Activated gamma-delta T cell (primary cell): ENCODE data around the gene TXK.

ENCODE experiments used
- DNase-seq: peaks from one replicate; lab custom pipeline; 2025; lab: John Stamatoyannopoulos, UW

TXK gene

DNA sequence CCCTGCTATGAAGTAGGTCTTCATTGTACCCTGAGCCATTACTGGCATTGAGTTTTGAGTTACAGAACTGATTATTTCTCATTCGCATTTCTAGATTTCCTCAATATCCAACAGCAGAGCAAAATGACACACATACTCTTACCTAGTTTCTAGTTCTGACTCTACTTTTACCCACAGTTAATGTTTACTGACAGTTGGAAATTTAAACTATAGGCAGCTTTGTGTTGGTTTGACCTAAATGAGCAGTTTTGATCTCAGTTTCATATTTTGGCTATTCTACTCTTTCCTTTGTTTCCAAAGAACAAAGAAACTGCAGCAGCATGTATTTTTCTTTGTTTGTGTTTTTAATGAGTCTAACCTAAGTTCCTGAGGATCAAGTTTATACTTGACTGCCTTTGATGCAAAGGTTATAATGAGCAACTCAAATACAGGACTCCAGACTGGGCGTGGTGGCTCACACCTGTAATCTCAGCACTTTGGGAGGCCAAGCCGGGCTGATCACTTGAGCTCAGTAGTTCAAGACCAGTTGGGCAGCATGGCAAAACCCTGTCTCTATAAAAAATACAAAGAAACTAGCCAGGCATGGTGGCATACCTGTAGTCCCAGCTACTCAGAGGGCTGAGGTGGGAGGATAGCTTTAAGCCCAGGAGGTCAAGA, 30.4 kb downstream of the TXK start:
- DNase-seq = no peak

DNA sequence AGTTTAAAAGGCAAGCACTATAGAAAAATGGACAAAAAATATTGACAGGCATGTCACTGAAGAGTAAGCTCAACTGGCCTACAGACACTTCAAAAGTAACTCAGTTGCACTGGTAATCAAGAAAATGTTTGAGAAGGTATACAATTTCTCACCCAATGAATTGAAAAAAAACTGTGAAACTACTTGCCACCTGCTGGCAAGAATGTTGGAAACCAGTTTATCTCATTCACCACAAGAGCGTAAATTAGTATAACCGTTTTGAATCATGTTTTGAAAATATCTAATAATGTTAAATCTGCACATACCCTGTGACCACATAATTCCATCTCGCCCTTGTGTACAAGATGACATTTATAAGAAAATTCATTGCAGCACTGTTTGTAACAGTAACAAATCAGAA, 31.7 kb downstream of the TXK start:
- no peak for DNase-seq

DNA sequence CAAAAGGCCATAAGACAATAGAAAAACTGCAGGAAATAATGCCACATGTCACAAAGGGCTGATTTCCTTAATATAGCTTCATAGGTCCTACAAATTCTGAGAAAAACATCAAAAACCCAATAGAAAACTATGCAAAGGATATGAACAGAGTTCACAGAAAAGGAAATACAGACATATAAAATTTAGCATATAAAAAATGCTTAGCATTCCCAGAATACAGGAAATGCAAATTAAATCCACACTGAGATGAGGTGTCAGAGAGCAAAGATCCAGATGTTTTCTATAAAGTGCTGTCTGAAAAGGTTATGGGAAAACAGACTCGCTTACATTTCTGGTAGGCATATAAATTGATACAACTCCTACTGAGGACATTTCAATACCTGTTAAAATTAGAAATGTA, 33.8 kb downstream of the TXK start:
- DNase-seq = no peak

DNA sequence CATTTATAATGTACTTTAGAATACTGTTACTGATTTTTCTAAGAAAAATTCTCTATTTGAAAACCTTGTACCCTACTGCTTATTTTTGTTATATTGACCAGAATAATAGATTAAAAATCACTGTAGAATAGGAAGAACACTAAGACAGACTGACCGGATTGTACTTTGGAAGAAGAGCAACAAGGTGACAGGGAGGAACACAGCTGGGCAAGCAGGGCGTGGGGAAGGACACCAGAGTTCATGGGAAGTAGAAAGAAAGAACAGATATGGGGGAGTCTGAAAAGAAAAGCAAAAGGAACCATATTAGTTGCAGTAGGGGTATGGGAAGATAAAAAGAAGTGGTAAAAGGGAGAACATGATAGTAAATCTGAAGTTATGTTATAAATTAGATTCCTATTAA, 38.6 kb downstream of the TXK start:
- DNase-seq = no peak

DNA sequence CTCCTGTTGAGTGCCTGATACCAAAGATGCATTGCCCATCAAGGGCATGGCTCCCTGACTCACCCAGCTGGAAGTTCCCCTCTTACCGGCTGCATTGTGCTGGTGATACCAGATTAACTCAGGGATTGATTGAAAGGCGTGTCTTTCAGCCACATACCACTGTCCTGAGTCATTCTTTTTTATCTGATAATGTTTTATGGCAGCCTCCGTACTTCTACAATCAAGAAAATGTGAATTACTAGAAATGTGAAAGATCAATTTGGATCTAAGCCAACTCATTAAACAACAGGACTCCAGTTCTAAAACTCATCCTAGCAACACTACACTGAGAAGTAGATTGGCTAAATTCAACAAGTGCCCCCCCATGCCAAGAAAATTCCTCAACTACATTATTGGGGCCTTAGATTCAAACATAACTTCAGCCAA, 40.0 kb downstream of the TXK start:
- DNase-seq = no peak

DNA sequence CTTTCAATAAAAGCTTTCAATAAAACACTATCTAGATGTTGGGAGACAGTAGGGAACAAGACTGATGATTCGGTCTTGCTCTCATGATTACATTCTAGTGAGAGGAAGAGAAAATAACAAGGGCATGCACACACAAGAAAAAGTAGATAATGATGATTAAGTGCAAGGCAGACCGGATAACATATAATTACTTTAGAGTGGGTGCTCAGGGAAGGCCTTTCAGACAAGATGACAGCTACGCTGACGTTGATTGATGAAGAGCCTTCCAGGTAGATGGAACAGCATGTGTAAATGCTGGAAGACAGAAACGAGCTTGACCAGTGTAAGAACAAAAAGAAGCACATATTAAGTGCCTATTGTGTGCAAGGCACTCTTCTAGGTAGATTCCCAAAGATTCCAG, 43.4 kb downstream of the TXK start:
- DNase-seq = no peak

DNA sequence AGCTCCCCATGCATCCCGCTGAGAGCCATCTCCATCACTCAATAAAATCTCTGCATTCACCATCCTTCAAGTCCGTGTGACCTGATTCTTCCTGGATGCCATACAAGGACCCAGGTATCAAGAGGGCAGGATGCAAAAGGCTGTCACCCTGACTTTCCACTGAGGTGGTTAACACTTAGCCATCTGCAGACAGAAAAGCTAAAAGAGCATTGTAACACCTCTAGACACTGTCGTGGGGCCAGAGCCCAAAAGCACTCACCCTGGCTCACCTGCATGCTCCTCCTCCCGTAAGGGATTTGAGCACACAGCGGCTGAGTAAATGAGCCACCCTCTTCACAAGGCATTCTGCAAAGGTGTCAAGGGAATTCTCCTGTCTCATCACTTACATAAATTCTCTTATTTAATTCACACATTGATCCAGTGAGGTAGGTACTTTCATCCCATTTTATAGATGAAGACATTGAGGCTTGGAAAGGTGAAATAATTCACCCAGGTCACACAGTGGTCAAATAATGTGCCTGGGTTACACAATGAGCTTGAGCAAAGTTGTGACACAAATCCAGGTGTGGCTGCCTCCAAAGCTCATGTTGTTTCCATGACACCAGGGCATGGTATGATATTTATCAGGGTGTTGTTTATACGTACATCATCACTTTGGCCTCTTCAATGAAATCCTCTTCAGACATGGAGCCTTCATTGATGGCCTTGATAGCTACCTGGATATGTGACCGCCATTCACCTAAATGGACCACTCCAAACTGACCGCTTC, 48.0 kb downstream of the TXK start:
- no peak for DNase-seq

DNA sequence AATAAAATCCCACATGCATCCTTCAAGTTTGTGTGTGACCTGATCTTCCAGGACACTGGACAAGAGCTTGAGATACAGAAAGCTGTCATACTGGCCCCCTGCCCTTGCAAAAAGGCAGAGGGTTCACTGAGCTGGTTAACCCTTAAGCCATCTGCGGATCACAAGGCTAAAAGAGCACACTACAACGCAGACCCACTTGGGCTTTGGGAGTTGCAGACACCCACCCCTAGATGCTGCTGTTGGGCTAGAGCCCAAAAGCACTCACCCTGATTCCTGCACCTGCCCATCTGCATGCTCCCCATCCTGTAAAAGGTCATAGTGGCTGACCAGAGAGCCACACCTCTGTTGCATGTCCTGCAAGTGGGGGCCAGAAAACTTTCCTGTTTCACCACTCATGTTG, 51.1 kb downstream of the TXK start:
- no peak for DNase-seq

DNA sequence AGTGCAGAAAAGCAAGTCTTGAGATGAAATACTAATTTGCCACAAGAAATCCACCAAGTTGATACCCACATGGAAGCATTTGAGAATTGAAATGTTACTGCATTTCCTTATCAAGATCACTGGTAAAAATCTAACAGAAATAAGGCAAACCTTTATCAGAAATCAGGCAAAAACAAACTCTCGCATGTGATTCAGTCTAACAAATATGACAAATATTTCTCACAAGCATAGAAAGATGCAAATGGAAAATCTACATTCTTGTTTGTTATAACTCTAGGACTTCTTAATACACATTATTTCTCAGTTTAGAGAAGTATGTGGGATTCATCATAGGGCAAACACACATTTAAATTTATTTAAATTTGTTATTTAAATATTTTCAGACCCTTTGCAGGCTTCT, 52.9 kb downstream of the TXK start:
- DNase-seq = no peak

DNA sequence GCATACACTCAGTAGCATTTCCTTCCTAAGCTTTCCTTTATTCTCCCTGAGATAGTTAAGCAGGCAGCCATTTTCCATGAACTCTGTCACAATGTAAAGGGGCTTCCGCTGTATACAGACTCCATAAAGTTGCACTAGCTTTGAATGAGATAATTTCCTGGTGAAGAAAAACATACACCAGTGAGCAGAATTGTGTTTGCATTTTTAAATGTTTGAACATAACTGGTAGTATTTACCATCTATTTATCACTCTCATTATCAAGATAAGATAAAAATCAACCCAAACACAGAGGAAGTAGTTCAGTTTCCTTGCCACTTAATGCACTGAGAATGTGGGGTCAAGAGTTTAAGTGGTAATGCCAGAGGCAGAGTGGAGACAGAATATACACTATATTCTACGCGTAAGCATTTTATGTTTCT, 54.1 kb downstream of the TXK start:
- no peak for DNase-seq

DNA sequence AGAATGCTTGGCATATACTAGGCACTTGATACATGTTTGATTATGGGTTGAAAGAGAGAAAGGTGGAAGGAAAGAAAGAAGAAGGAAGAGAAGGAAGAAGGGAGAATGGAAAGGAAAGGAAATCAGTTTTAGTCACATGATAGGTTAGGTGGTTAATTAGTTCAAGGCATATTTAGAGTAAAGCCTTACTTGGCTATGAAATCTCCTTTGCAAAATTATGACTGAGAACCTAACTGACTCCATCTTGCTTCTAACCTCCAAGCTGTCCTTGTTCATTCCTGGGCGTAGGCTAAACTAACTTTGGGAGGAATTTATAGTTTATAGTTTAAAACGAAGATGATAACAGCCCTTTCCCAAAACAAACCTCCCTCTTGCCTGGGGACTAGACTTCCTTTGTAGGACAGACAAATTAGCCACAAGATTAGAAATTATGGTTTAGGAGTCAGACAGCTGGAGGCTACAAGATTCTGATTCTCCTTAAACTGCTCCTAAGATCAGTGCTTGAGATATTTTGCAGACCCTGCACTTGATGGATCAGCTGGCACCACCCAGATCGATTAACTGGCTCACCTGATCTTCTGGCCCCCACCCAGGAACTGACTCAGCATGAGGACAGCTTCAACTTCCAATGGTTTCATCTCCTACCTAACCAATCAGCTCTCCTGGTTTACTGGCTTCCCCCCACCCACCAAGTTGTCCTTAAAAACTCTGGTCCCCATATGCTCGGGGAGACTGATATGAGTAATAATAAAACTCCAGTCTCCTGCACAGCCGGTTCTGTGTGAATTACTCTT, 55.0 kb downstream of the TXK start:
- DNase-seq = no peak

DNA sequence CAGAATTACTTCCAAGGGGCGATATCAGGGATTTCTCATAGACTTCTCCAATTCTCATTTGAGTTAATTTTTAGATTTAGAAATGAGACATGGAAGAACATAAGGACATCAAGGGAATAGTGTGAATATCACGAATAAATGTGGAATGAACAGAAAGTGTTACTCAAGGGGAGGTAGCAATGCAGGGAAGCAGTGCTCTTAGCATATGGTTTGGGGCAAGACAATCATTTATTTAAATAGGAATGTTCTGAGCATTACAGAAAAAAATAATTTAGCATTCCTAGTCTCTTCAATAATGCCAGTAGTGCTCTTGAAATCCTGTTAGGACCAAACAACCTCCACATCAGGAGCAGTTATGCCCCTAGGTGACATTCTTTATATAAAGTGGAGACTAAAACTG, 55.6 kb downstream of the TXK start:
- DNase-seq = no peak

DNA sequence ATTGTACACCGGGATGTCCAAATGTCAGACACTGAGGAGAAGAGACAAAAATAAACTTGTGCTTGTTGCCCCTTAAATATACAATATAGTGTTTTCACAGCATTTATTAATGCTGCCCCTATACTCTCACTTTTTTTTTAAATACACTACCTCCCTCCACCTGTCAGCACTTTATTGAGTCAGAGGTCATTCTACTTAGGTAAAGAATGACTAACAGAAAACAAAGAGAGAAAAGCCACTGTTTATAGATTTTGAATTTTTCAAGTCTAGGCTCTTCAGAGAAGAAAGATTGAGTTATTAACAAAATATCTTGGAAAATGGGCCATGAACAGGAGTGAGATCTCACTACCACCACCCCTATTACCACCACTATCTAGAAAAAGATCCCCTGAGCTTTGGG, 59.4 kb downstream of the TXK start:
- no peak for DNase-seq

DNA sequence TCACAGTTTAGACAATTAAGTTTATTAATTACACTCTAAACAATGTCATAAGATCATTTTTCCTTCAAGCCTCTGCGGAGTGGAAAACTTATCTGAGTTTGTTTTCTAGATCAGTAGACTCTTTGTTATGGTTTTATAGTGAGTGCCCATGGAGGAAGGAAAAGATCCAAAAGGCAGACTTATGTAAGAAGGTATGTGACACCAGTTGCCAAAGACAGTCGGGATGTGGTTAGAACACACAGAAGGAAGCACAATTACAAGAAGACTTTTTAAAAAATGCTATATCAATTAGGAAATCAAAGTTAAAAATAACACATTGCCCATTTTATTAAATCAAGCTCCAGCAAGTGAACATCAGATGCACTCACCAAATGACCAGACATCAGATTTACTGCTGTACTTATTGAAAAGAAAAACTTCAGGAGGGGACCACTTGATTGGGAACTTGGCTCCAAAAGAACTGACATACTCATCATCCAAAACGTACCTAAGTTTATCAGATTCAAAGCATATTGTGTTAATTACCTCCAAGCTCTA, 60.4 kb downstream of the TXK start:
- DNase-seq = no peak

DNA sequence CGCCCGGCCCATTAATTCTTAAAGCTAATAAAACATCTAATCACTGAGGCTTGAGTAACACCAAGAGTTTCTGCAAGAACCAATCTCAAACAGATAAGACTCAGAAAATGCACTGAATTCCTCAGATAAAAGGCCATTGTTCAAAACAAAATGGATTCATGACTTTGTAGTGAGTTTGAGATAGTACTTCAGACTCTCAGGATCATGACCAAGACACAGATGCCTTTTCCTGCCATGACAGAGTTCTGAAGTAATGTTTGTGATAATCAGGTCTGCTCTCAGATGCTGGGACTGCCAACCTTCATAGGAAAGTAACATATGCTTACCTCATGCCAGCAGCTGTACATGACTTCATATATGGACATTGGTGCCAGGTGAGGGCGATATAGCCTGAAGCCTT, 62.9 kb downstream of the TXK start:
- DNase-seq = no peak

DNA sequence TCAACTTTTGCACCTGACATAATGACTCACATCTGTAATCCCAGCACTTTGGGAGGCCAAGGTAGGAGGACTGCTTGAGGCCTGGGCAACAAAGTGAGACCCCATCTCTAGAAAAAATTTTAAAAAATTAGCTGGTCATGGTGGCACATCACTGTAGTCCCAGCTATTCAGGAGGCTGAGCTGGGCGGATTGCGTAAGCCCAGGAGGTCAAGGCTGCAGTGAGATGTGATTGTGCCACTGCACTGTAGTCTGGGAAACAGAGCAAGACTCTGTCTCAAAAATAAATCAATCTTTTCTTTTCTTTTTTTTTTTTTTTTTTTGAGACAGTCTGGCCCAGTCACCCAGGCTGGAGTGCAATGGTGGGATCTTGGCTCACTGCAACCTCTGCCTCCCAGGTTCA, 65.0 kb downstream of the TXK start:
- DNase-seq = no peak

DNA sequence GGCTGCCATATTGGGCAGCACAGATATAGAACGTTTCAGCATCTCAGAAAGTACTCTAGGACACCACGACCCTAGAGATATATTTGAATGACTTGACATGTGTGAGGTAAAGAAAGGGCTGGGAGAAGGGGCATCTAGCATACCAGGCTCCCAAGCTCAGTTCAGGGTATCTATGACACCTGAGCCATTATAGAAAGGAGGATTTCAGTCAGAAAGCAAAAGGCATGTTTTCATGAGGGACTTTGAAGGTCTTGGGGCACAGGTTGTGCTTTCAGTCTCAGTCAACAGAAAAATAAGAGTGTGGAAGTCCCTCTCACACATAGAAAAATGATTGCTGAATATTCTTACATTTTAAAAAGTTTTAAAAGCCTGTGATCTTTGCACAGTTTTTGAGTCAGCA, 65.9 kb downstream of the TXK start:
- no peak for DNase-seq

DNA sequence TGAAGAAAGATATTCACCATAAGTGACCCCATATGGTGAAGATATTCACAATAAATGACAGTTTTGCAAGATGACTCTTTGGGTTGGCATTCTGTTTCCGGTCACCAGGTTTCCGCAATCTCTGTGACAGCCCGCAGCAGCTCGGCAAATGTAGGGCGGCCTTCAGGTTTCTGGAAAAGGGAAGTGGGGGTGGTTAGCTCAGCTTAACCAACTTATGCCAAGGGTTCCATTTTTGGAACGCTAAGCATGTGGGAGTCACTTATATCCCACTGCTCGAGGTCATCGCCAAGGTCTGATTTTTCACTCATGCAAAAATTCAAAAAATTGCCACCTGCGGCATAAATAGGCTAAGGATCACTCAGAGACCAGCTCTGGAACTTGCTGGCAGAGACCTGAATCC, 66.5 kb downstream of the TXK start:
- no peak for DNase-seq

DNA sequence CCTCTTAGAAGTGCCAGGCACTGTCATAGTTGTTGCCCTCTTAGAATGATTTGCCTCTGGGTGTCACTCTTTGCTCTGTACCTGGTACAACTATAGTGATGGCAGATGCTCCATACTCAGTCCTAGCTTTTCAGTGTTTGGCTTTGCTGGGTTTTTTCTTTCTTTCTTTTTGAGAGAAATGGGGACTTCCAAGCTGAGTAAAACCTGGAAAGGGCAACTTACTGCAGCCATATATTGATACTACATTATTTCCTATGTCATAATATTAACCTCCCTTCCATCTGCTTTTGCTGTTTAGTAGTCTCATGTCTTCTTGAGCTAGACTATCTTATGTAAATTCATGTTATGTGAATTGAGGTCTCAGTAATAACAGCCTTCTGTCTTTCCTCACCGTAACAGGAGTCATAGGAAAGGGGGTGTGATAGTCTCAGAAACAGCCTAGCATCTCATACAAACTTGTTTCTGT, 68.4 kb downstream of the TXK start:
- DNase-seq = no peak

DNA sequence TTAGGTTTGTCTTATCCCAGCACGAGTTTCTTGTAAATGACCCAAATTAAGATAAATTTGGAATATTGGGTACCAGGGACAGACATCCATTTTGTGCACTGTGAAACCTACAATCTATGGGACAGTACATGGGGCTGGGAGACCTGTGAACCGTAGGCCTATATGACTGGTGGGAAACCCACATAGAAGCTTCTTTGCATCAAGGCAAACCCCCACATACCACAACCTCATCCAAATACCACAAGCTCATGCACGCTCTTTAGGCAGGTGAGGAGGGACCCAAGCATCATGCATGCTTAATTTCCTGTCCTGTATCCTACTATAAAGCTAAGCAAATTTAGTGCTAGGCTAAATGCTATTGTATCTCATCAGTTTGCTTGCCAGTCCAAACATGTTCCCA, 69.7 kb downstream of the TXK start:
- no peak for DNase-seq

DNA sequence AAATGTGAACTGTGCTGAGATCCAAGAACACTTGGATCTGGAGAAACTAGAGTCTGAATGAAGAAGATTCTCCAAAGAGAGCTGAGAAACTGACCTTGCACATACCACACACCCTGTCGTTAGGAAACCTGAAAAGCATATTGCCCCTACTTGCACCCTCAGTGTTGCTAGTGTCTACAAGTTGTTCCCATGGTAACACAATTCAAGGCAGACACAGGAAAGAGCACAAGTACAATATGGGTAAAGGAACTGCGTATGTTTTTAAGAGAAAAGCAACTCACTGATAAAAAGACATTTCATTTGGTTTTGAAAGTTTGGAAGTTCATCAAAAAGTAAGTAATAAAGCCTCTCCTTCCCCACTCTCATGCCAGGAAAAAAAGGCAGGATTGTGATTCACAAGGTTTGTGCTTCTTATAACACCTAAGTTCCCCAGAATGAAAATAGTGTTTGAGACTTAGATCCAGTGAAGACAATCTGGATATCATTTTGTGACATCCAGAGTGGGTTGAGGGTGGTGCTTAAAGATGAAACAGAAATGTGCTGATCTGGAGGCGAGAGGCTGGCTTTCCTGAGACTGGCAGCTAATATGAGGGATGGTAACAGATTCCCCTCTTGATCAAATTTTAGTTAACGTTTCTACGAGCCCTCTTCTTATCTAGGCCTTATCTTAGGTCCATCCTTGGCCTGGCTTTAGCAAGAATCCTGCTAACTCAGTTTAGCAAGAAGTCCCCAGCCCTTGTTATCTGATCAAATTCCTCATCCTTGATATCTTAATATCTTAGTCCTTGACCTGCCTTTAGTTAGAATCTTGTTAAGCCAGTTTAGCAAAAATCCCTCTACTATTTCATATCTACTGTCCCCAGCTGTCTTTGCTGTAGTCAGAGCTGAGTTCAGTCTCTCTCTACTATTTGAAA, 75.2 kb downstream of the TXK start:
- no peak for DNase-seq

DNA sequence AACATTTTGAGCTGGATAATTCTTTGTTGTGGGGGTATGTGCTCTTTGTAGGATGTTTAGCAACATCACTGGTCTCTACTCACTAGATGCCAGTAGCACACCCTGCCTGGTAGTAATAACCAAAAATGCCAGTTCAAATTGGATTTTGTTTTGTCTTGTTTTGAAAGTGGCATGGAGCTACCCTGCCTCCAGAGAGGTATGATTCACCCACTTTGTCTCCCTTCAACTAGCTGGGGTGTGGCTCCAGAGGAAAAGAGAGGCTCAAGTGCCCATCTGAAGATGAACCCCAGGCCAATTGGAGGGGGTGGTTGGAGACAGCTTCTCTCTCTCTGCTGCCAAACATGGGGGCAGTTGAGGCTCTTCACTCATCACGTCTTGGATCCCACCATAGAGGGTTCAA, 83.0 kb downstream of the TXK start:
- DNase-seq = no peak
